ENCODE results near the gene UVSSA.

The UVSSA gene

DNA sequence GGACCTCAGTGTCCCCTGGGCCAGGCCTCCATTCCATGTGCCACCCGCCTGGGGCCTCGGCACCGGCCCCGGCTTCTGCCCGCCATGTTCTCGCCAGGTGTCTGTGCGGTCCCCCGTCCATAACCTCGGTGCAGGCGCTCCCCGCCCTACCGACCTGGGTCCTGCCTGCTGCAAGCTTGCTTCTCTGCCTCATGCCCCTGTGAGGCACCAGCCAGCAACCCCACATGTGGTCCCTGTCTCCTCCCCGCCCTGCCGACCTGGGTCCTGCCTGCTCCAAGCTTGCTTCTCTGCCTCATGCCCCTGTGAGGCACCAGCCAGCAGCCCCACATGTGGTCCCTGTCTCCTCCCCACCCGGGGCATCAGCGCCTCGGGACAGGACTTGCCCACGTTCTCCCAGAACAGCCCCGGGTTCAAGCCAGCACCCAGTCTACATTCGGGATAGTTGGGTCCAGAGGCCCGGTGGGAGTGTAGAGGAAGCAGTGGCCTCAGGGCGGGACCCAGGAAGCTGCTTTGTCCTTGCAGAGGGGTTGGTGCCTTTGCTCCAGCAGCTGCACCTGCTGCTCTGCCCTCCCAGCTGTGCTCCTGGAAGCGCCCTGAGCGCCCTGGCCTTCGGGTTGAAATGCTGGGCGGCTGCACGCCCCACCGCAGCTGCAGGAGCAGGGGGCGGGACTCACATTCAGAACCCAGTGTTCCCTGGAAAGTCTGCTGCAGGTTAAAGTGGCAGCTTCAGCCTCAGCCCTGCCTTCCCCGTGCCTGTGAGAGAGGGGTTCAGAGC, 20.1 kb upstream of the UVSSA start:
- TF ChIP-seq, protein P1, sequence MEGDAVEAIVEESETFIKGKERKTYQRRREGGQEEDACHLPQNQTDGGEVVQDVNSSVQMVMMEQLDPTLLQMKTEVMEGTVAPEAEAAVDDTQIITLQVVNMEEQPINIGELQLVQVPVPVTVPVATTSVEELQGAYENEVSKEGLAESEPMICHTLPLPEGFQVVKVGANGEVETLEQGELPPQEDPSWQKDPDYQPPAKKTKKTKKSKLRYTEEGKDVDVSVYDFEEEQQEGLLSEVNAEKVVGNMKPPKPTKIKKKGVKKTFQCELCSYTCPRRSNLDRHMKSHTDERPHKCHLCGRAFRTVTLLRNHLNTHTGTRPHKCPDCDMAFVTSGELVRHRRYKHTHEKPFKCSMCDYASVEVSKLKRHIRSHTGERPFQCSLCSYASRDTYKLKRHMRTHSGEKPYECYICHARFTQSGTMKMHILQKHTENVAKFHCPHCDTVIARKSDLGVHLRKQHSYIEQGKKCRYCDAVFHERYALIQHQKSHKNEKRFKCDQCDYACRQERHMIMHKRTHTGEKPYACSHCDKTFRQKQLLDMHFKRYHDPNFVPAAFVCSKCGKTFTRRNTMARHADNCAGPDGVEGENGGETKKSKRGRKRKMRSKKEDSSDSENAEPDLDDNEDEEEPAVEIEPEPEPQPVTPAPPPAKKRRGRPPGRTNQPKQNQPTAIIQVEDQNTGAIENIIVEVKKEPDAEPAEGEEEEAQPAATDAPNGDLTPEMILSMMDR (IDR thresholded peaks at IDR 0.05), result no peak

DNA sequence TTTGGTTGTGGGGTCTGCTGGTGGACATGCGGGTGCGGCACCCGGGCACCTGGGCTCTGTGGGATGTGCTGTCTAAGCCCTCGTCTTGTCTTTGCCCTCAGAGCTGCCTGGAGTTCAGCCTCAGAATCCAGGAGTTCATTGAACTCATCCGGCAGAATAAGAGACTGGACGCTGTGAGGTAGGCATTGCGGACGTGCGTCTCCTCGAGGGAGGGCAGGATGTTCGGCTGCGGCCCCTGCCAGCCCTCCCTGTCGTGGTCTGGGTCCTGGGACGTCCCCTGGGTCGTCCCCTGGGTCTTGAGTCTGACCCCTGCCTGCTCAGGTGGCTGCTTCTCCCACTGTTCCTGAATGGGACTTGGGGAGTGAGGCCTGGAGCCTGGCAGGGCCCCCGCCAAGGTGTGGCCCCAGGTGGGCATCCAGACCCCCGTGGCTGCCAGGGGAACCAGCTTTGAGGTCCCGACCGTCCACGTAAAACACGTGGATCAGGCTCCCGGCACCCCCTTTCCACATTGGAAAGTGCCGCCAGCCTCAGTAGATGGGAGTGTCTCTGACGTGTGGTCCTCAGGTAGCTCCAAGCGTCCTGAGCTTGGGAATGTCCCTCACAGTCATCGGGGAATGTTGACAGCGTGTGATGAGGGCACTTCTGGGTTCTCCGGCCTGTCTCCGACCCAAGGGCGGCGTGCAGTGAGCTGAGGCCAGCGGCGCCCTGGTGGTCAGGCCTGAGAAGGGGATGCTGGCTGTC, 19.3 kb upstream of the UVSSA start:
- TF ChIP-seq, protein P1 (IDR thresholded peaks at IDR 0.05), result no peak

DNA sequence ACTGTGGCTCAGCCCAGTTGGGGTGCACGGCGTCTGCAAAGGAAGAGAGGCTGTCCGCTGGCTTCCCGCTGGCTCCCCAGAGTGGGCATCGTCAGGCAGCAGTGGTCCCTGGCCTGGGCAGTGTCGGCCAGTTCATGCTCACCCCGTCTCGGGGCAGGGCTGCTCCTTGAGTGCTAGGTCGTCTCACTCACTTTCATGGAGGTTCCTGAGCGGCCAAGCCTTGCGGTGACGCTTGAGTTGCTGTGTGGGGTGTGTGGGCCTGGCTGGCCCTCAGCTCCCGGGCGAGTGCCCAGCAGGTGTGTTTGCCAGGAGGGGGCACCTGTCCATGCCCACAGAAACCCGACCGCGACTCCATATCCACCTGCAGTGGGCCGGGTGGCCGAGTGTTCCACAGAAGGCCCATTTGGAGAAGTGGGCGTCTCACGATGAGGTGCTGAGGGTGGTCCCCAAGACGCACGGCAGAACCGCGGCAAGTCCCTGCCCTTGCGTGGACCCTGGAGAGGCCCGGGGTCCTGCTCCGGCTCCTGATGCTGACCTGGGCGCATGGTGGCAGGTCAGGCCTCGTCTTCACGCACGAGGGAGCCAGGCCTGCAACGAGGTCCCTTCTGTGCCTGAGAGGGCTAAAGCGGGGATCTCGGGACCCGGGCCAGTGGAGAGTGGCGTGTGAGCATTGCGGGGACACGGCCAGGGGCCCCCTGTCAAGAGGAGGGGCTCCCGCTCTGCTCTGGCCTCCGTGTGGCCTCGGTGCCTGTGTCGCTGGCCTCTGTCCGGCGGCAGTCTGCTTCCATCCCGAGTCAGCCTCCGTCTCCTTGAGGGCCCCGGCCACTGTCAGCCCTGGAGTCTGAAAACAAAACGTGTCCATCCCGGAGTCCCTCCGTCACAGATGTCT, 18.5 kb upstream of the UVSSA start:
- TF ChIP-seq, protein P1 (IDR thresholded peaks at IDR 0.05), result no peak

DNA sequence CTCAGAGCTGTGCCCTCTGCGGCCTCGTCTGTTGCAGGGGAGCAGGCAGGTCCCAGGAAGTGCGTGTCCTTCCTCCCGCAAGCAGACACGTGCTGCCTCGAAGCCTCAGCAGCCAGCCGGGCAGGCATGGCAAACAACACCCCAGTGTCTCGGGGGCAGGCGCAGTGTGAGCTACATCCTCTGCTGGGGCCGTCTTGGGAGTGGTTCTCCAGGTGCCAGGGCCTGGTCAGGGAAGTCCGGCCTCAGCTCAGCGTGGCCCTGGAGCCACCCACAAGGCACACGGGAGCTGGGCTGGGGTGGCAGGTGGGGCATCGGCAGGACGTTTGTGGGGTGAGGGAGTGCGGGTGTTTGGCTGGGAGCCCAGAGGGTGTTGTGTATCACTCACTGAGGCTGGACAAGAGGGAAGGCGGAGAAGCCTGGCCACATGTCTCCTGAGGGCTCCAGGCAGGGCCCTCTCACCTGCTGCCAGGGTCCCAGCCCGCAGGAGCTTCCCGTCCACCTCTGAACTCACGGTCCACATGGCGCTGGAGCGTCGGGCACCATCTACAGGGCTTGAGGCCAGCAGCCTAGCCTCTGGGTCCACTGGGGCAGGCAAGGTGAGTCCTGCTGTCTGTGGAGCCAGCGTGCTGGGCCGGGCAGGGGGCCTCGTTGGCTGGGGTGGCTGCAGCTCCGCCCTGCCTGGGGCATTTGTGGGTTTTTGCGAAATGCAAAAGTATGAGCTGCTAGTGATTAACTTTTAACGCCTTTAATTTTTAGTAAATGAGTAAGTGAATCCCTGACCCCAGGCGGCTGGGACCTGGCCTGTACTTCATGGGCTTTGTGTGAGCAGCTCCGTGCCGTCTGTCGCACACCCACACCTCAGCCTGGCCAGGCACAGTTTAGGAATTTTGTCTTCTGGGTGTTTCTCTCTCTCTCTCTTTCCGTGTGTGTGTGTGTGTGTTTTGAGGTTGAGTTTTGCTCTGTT, 17.3 kb upstream of the UVSSA start:
- TF ChIP-seq, protein P1 (IDR thresholded peaks at IDR 0.05), result no peak

DNA sequence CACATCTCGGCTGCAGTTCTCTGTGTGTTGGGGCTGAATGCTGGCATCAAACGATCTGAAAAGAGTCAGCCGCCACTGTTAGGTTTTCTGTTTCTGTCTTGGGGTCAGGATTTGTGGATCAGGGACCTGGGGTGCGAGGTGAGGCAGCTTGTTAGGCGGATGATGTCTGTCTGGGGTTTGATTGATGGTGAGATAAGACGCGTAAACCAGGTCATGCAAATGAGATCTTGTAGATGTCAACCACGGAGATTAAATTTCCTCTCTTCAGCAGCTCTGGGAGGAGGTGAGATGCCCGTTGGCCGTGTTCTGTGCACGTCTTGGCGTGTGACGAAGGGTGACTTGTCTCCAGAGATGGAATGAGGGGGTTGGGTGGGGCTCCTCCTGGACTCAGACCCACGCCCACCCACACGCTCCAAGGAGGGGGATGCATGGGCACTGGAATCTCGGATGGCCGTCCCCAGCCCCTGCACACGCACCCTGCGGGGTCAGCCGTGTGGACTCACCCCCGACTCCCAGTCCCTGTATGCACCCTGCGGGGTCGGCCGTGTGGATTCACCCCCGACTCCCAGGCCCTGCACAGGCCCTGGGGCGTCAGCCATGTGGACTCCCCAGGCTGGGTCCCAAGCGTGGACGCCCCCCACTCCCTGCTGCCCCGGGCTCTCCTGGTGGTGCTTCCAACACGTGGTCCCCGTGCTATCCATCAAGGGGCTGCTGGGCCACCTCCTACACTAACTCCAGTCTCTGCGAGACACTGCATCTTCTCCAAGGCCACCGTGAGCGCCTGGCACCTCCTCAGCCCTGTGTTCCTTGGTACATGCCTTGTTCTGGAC, 16.0 kb upstream of the UVSSA start:
- TF ChIP-seq, protein P1 (IDR thresholded peaks at IDR 0.05), result no peak

DNA sequence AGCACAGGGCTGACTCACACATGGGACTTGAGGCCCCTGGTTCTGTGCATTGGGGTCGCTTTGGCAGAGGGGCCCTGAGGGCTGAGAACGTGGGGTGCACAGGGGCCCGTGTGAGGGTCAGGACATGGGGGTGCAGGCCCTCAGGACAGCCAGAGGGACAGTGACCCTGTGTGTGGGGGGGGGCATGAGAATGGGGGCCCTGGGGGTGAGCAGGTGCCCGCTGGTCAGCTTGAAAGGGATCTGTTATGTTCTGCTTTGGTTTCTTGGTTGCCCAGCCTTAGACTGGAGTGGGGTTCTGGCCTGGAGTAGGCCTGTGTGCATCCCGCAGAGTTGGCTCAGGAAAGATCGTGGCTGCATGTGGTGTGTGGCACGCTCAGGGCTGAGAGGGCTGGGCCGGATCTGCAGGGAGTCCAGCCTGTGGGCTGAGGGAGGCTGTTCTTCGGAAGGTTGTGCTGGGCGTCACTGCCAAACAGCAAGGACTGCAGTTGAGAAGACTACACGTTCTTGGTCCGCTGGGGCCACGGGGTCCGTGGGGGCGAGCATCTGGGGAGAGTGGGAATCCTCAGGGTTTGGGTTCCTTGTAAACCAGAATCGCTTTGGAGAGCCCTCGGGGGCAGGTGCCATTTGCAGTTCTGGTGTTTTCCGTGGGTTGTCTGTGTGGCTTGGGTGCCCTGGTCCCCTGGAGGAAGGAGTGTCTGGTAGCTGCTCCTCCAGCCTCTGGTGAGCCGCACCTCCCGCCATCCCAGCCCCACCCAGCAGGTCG, 15.2 kb upstream of the UVSSA start:
- TF ChIP-seq, protein P1 (IDR thresholded peaks at IDR 0.05), result no peak
